MM.1S (cell line): ENCODE data around the gene CALCOCO2.

Source experiments
- CTCF ChIP-seq: fragments of 300-600 bp; sonication (generic); IDR thresholded peaks from 2 replicates; pipeline ENCODE4 v1.5.1; 2016; ENCODE audit warnings: antibody characterized with exemption, low read length, mixed read lengths
- EZH2 ChIP-seq: fragments of 300-600 bp; sonication (generic); optimal IDR thresholded peaks from 2 replicates; pipeline ENCODE3; 2017; ENCODE audit warnings: low read depth, mild to moderate bottlenecking, antibody characterized with exemption, low read length, mixed read lengths
- EZH2phosphoT487 ChIP-seq: fragments of 300-600 bp; sonication (generic); IDR thresholded peaks from 2 replicates; pipeline ENCODE4 v1.6.1; 2018; ENCODE audit warnings: antibody characterized with exemption, low read length

GRCh38 chr17:48816774-48817590, 13.9 kb upstream of the CALCOCO2 start, which contains the start of gene TTLL6:
- TF ChIP-seq CTCF (no peak), EZH2 (no peak), EZH2phosphoT487 (no peak)
